ENCODE results near the gene ADI1. TPM values are rescaled to one million over a fixed set of nuclear protein-coding genes. Genes with fewer than 3 reads are reported as not detected.
A peak's percentile ranks its signal among the peaks of the same experiment; 100 is the strongest.
"Not testable (repeated sequence)": the region's sequence is repeated elsewhere in the genome, so short reads cannot be mapped to it uniquely, and the experiment has no call there.

The ADI1 gene
- total RNA-seq, 1 donor, result 12.9 TPM

DNA sequence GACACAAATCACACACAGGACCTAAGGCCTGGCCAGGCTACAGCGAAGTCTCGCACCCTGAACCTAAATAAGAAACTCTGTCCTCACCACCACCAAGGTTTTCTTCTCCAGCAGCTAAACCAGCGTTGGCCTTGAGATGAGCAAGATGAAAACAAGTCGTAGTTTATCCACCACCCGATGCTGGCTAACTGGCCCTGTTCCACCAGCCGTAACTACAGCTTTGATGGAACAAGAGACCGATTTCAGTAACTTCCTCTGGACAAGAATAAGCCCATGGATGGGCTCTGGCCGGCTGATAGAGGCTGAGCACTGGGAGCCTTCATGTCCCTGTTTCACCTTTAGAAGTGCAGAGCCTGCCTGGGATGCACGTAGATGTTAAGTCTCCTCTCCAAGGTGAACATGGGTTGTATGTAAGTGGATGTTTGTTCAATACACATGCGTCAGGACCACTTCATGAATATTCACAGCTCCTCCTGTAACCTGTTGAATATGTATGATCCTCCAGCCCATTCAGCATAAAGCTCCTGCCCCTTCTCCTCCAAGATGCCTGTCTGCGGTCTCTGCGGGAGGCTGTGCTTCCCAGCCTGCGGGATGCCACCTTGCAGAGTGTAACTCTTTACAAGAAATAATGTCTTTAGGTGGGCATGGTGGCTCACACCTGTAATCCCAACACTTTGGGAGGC lies 24.2 kb downstream of the ADI1 start:
- DNase-seq (ENCODE audit: low read depth in 2 of 3, low spot score in 2 of 3), result no peak

DNA sequence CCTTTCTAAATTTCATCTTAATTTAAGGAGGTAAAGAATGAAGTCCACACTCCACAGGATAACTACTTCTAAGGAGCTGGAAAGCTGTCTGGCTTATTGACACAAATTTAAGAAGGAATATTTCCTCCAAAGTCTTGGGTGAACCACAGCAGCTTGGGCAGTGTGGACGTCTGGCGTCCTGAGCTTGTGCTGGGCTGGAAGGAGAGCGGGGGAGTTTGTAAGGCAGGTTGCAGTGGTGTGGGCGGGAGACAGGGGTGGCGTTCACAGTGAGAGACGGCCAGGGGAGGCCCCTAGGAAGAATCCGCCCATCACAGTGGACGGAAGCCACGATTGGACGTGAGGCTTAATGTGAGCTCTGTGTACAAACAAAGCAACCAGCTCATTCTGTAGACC lies 25.7 kb downstream of the ADI1 start:
- no peak for DNase-seq (ENCODE audit: low read depth in 2 of 3, low spot score in 2 of 3)

DNA sequence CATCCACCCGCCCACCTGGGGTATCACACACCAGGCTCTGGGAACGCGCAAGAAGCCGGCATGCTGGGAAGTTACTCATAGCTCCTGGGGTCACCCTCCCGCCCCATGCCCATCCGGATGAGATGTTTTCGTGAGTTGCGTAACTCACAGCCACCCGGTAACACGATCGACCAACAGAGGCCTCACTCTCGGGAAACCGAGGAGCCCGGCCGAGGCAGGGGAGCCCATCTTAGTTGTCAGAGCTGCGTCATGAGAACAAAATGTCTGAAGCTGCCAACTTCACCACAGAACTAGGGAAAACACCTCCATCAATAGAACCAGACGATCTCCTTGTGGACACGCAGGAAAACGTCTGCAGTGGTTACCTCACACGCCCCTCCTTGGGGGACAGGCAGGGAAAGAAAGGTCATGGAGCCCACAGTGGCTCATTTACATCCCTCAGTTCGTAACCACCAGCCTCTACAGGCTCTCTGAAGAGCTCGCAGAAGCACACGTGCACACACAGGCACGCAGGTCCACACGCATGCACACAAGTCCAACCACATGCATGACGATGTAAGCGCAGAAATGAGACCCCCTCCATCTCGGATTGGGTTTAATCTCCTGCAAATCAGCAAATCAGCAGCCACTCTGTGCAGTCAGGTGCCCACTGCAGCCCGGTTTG lies 26.2 kb downstream of the ADI1 start:
- DNase-seq (ENCODE audit: low read depth in 2 of 3, low spot score in 2 of 3), result no peak

GRCh38 chr2:3492475-3492787 lies 26.9 kb downstream of the ADI1 start:
- not testable (repeated sequence) for DNase-seq (ENCODE audit: low read depth in 2 of 3, low spot score in 2 of 3)

- no peak for DNase-seq (ENCODE audit: low read depth in 2 of 3, low spot score in 2 of 3)
These were observed 27.4 kb downstream of the ADI1 start for GRCh38 chr2:3491716-3492474.

DNA sequence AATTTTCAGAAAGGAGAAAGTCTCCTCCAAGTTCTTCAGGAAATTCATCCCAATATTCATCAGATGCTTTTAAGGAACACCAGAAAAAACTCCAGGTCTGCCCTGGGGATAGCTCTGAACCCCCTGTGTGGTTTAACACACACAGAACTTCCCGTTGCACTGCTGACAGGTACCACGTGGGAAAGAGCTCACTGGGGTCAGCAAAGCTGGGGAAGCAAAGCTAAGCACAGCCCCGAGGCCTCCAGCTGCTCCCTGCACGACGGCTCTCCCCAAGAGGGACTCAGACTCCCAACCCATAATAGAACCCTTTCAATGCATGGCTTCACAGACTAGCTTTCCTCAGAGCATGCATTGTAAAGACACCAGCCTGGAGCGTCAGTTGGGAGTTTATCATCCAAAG lies 28.0 kb downstream of the ADI1 start:
- DNase-seq (ENCODE audit: low read depth in 2 of 3, low spot score in 2 of 3), result no peak

GRCh38 chr2:3490191-3491170 lies 28.9 kb downstream of the ADI1 start:
- DNase-seq (ENCODE audit: low read depth in 2 of 3, low spot score in 2 of 3), result peak in 1 of 3 donors; percentile 14

GRCh38 chr2:3489764-3490115 lies 29.6 kb downstream of the ADI1 start:
- DNase-seq (ENCODE audit: low read depth in 2 of 3, low spot score in 2 of 3), result no peak

GRCh38 chr2:3488855-3489763 lies 30.2 kb downstream of the ADI1 start:
- DNase-seq (ENCODE audit: low read depth in 2 of 3, low spot score in 2 of 3), result no peak

GRCh38 chr2:3488061-3488531 lies 31.2 kb downstream of the ADI1 start:
- DNase-seq (ENCODE audit: low read depth in 2 of 3, low spot score in 2 of 3), result no peak

DNA sequence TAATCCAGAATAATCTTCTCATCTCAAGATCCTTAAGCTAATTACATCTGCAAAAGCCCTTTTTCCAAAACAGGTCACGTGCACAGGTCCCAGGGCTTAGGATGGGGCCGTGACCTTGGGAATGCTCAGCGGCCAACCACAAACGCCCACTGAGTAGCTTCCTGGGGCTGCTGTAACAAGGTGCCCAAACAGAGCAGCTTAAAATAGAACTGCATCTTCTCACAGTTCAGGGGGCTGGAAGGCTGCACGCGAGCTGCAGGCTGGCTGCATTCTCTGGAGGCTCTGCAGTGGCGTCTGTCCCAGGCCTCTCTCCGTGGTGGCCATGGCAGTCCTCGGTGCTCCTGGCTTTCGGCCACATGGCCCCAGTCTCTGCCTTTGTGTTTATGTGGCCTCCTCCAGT lies 31.9 kb downstream of the ADI1 start:
- no peak for DNase-seq (ENCODE audit: low read depth in 2 of 3, low spot score in 2 of 3)

DNA sequence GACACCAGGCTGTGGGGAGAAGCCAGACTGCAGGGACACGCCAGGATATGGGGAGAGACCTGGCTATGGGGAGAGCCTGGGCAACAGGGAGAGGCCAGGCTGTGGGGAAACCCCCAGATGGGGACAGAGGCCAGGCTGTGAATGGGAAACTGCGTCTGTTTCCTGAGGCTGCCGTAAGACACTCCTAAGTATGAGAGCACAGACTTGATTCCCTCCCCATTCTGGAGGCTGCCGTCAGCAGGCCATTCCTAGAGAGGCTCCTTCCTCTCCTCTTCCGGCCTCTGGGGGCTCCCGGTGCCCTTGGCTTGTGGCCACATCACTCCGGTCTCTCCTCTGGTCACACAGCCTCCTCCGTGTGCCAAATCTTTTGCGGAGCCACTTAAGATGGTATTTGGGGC lies 32.3 kb downstream of the ADI1 start:
- no peak for DNase-seq (ENCODE audit: low read depth in 2 of 3, low spot score in 2 of 3)

DNA sequence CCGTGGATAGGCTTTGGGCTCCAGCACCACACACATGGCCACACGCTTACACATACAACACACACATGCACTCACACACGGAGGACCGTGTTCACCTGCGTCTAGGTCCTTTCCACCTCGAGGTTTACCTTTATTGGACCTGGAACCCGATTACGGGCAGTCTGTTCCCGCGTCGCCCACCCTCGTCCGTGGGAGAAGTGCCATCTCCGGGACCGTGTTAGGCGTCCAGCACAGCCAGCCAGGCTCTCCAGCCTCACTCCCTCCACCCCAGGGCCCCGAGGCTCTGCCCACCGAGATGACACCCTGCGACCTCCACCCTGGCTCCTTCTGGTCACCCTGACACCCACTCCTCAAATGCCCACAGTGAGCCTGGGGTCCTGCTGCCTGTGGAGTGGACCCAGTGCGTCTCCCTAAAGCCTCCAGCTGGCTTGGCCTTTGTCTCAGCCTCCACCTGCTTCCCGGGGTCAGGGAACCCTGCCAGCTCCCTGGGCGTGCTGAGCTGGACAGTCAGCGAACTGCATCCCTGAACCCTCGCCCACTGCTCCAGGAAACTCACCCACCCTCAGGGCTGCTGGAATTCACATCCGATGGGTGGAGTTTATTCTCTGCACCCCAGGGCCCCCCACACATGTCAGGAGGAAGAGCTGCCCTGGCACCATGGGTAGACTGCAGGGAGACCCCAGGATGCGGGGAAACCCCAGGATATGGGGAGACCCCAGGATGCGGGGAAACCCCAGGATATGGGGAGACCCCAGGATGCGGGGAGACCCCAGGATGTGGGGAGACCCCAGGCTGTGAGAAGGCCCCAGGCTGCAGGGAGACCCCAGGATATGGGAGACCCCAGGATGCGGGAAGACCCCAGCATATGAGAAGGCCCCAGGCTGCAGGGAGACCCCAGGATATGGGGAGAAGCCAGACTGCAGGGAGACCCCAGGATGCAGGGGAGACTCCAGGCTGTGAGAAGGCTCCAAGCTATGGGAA lies 33.0 kb downstream of the ADI1 start:
- DNase-seq (ENCODE audit: low read depth in 2 of 3, low spot score in 2 of 3), result no peak

- DNase-seq (ENCODE audit: low read depth in 2 of 3, low spot score in 2 of 3), result no peak
These were observed 34.2 kb downstream of the ADI1 start for GRCh38 chr2:3485166-3485565.

GRCh38 chr2:3483986-3484960 lies 35.1 kb downstream of the ADI1 start:
- no peak for DNase-seq (ENCODE audit: low read depth in 2 of 3, low spot score in 2 of 3)

DNA sequence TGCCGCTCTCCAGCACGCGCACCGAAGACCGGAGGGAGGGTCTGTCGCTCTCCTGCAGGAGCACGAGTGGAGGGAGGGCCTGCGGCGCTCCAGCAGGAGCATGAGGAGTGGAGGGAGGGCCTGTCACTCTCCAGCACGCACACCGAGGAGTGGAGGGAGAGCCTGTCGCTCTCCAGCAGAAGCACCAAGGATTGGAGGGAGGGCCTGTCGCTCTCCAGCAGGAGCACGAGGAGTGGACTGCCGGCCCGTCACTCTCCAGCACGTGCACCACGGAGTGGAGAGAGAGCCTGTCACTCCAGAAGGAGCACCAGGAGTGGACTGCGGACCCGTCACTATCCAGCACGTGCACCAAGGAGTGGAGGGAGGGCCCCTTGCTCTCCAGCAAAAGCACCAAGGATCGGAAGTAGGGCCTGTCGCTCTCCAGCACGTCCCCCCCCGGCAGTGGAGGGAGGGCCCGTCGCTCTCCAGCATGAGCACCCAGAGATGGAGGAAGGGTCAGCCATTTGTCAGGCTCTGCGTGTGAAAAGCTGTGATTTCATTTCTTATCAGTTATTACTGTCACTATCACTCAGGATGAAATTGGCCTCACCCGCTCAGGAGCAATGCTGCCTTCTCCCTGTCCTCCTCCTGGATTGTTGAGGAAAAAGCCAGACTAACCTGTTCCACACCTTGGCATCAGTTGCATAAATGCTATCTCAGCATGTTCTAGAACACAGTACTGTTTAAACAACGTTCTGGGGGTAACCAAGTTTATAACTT lies 35.9 kb downstream of the ADI1 start:
- peak; percentile 7 to 54 (median 17) for DNase-seq (ENCODE audit: low read depth in 2 of 3, low spot score in 2 of 3)

GRCh38 chr2:3482363-3482821 lies 36.9 kb downstream of the ADI1 start:
- DNase-seq (ENCODE audit: low read depth in 2 of 3, low spot score in 2 of 3), result no peak
